OCI-LY3 (cell line): ENCODE measurements around the gene FERMT2.

ENCODE experiments used
- H2AFZ ChIP-seq: fragments of 200-600, 300-600 bp; shearing (Covaris generic); 2 replicates; pipeline ENCODE4 v1.6.0; 2014; ENCODE audit warnings: antibody characterized with exemption, low read depth, low read length
- H3K27ac ChIP-seq: fragments of 200-600, 300-600 bp; sonication (generic); 2 replicates; pipeline ENCODE4 v1.5.1; 2014; ENCODE audit warnings: mild to moderate bottlenecking, low read length, moderate library complexity, mixed read lengths
- H3K27me3 ChIP-seq: fragments of 200-600, 300-600 bp; sonication (generic); 2 replicates; pipeline ENCODE4 v1.6.1; 2014; ENCODE audit warnings: low read depth, low read length, mixed read lengths
- H3K36me3 ChIP-seq: fragments of 200-600, 300-600 bp; sonication (generic); replicated peaks from 2 replicates; pipeline ENCODE3; 2014; ENCODE audit warnings: low read depth, low read length, mixed read lengths
- H3K4me1 ChIP-seq: fragments of 300-600, 200-600 bp; sonication (generic); 2 replicates; pipeline ENCODE4 v1.6.1; 2014; ENCODE audit warnings: low read length, mixed read lengths
- H3K4me2 ChIP-seq: fragments of 200-600, 300-600 bp; sonication (generic); 2 replicates; pipeline ENCODE4 v1.6.1; 2014; ENCODE audit warnings: low read length, mixed read lengths
- H3K4me3 ChIP-seq: fragments of 300-600, 200-600 bp; sonication (generic); 2 replicates; pipeline ENCODE4 v1.5.1; 2014; ENCODE audit warnings: antibody characterized with exemption, mild to moderate bottlenecking, low read length, moderate library complexity
- H3K79me2 ChIP-seq: fragments of 300-600, 200-600 bp; shearing (Covaris generic); 2 replicates; pipeline ENCODE4 v1.6.1; 2014; ENCODE audit warnings: mild to moderate bottlenecking, low read length, mixed read lengths
- H3K9ac ChIP-seq: fragments of 300-600, 200-600 bp; shearing (Covaris generic); 2 replicates; pipeline ENCODE4 v1.6.0; 2014; ENCODE audit warnings: mild to moderate bottlenecking, low read length, moderate library complexity
- H3K9me3 ChIP-seq: fragments of 200-600, 300-600 bp; shearing (Covaris generic); 2 replicates; pipeline ENCODE4 v1.6.1; 2014; ENCODE audit warnings: low read length, mixed read lengths; ENCODE audit not compliant: insufficient read depth
- H4K20me1 ChIP-seq: fragments of 200-600, 300-600 bp; sonication (generic); 2 replicates; pipeline ENCODE4 v1.6.1; 2016; ENCODE audit warnings: low read length, mixed read lengths; ENCODE audit not compliant: insufficient read depth
- EZH2phosphoT487 ChIP-seq: fragments of 200-600 bp; shearing (Covaris generic); IDR thresholded peaks from 2 replicates; pipeline ENCODE4 v1.6.1; 2018; ENCODE audit warnings: antibody characterized with exemption, mixed run types, low read depth
- TF ChIP-seq, protein P1 (sequence below): fragments of 200-600, 300-600 bp; sonication (generic); IDR thresholded peaks from 2 replicates; pipeline ENCODE4 v1.5.1; 2014; ENCODE audit warnings: antibody characterized with exemption, low read length, low read depth

Gene FERMT2

GRCh38 chr14:52883658-52884057, 67.2 kb downstream of the FERMT2 start:
- H3K36me3 ChIP-seq = no peaks in the 10 kb centered on the region
- no peak overlapping the region for H3K4me3 ChIP-seq
- no peak overlapping the region for H3K27ac ChIP-seq
- H3K79me2 ChIP-seq = no peaks in the 10 kb centered on the region
- TF ChIP-seq, protein P1, sequence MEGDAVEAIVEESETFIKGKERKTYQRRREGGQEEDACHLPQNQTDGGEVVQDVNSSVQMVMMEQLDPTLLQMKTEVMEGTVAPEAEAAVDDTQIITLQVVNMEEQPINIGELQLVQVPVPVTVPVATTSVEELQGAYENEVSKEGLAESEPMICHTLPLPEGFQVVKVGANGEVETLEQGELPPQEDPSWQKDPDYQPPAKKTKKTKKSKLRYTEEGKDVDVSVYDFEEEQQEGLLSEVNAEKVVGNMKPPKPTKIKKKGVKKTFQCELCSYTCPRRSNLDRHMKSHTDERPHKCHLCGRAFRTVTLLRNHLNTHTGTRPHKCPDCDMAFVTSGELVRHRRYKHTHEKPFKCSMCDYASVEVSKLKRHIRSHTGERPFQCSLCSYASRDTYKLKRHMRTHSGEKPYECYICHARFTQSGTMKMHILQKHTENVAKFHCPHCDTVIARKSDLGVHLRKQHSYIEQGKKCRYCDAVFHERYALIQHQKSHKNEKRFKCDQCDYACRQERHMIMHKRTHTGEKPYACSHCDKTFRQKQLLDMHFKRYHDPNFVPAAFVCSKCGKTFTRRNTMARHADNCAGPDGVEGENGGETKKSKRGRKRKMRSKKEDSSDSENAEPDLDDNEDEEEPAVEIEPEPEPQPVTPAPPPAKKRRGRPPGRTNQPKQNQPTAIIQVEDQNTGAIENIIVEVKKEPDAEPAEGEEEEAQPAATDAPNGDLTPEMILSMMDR = no peak
- no peak for TF ChIP-seq EZH2phosphoT487
- H3K4me1 ChIP-seq = no peaks in the 10 kb centered on the region
- no peaks in the 10 kb centered on the region for H3K9me3 ChIP-seq
- H3K27me3 ChIP-seq = no peaks in the 10 kb centered on the region
- H2AFZ ChIP-seq = no peak overlapping the region
- no peak overlapping the region for H3K9ac ChIP-seq
- no peak overlapping the region for H3K4me2 ChIP-seq
- H4K20me1 ChIP-seq = no peaks in the 10 kb centered on the region

- no peaks in the 10 kb centered on the region for H3K9me3 ChIP-seq
- no peak overlapping the region for H3K27ac ChIP-seq
- no peaks in the 10 kb centered on the region for H3K27me3 ChIP-seq
- H3K36me3 ChIP-seq = no peaks in the 10 kb centered on the region
- no peak overlapping the region for H3K4me3 ChIP-seq
- no peak overlapping the region for H3K4me2 ChIP-seq
- TF ChIP-seq EZH2phosphoT487 = no peak
- TF ChIP-seq, protein P1 = no peak
- H3K79me2 ChIP-seq = no peaks in the 10 kb centered on the region
- no peak overlapping the region for H3K9ac ChIP-seq
- H2AFZ ChIP-seq = no peak overlapping the region
- H4K20me1 ChIP-seq = no peaks in the 10 kb centered on the region
- no peaks in the 10 kb centered on the region for H3K4me1 ChIP-seq
These were observed 68.0 kb downstream of the FERMT2 start for GRCh38 chr14:52882824-52883223.

GRCh38 chr14:52879958-52880357, 70.9 kb downstream of the FERMT2 start:
- H3K79me2 ChIP-seq = no peaks in the 10 kb centered on the region
- no peaks in the 10 kb centered on the region for H3K4me1 ChIP-seq
- H3K4me2 ChIP-seq = no peak overlapping the region
- no peaks in the 10 kb centered on the region for H3K9me3 ChIP-seq
- no peak overlapping the region for H3K27ac ChIP-seq
- H3K9ac ChIP-seq = no peak overlapping the region
- H3K4me3 ChIP-seq = no peak overlapping the region
- TF ChIP-seq, protein P1 = no peak
- no peak for TF ChIP-seq EZH2phosphoT487
- no peaks in the 10 kb centered on the region for H3K36me3 ChIP-seq
- H3K27me3 ChIP-seq = no peaks in the 10 kb centered on the region
- H4K20me1 ChIP-seq = no peaks in the 10 kb centered on the region
- no peak overlapping the region for H2AFZ ChIP-seq

DNA sequence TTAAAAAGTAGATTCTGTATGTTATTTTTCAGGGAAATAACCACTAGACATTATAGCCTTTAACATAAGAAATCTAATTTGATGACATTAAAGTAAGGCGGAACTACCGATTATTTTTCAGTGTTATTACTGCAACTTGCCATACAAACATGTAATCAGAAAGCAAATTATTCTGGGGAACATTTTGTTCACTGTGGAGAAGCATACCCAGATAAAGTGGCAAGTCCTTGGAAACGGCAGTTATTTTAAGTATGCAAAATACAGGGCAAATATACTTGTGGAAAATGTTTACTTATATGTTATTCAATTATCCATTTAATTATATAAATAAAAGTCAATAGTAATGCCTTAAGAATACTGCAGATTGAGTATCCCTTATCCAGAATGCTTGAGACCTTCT, 71.9 kb downstream of the FERMT2 start:
- no peak for TF ChIP-seq EZH2phosphoT487
- TF ChIP-seq, protein P1 = no peak
- no peaks in the 10 kb centered on the region for H3K79me2 ChIP-seq
- H3K4me3 ChIP-seq = no peak overlapping the region
- no peaks in the 10 kb centered on the region for H3K36me3 ChIP-seq
- H4K20me1 ChIP-seq = no peaks in the 10 kb centered on the region
- no peak overlapping the region for H3K9ac ChIP-seq
- no peaks in the 10 kb centered on the region for H3K4me1 ChIP-seq
- H3K27me3 ChIP-seq = no peaks in the 10 kb centered on the region
- no peak overlapping the region for H3K27ac ChIP-seq
- H3K4me2 ChIP-seq = no peak overlapping the region
- no peaks in the 10 kb centered on the region for H3K9me3 ChIP-seq
- H2AFZ ChIP-seq = no peak overlapping the region
